Smooth muscle cell of trachea (primary cell): ENCODE data around the gene GATA2. TPM values are rescaled to one million over a fixed set of nuclear protein-coding genes. Genes with fewer than 3 reads are reported as not detected.

Experiments used
- total RNA-seq: library from RNA; depleted of rRNA; stranded (reverse); fragments of >200 nt; gene quantifications from 2 replicates; pipeline ENCODE4 v1.2.1, GENCODE V29; 2014

Gene GATA2
- 1.6 and 2.6 TPM in 2 replicates for total RNA-seq

DNA sequence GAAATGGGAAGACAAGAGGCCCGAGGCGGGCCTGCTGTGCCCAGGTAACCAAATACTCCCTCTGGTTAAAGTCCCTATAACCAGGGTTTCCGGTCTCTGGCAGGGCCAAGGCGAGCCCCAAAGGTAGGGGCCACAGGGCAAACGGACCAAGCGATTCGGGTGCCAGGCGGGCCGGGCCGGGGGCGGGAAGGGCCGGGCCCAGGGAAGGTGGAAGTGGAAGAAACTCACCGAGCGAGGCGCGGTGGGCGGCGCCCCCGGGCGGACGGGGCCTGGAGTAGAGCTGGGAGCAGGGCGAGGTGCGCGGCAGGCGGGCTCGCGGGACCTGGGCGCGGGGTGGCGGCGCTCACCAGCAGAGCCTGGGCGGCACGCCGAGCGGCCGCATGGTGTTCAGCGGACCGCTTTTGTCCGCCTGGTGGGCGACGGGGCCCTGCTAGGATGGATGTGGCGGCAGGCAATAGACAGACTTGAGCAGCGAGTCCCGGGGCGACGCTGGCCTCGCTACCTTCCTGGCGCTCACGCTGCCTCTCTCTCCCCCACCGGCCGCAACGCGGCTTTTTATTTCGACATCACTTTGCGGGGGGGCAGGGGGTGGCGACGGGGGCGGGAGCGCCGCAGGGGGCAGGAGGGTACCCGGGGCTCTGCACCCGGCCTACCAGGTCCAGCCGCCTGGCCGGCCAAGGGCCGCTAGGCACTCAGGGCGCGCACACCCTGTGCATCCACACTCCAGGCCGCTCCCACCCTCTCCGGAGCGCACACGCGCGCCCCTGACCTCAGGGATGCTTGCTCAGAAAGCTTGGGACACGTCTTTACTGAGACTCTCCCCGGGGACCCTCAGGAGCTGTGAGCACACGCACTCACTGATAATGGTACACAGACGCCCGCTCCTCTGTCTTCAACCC is at the start of gene GATA2:
Gene GATA2 (minus strand): TSS at position 531 of the 899 bp plus-strand sequence. CDS start 6,170 bp downstream, outside the sequence.

DNA sequence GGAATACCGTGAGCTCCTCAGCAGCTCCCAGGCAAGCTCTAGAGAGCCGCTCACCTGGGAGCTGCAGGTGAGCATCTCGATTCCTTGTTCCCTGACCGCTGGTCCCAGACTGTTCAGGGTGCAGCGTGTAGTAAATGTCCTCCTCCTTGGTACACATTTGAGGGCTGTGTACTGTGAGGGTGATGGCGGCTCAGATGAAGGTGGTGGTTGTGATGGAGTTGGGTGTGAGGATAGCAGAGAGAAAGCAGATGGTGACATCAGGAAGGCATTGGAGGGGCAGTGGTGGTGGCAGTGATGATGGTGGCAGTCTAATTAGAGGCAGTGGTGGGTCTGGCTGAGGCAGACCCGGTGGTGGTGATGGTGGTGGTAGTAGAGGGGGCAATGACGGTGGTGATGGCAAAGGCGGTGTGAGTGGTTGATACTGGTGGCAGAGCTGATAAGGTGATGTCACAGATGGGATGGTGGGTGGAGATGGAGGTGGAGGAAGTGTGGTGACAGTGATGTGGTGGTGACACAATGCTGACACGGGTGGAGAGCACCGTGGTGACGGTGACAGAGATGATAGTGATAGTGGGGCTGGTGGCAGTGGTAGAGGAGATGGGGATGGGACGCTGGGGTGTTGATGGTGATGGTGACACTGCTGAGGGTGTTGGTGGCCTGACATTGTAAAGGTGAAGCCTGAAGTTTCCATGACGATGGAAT is 26.0 kb downstream of the GATA2 start, which contains the start of gene DNAJB8:
Gene DNAJB8 (minus strand): TSS at position 51 of the 702 bp plus-strand sequence. CDS start 3,645 bp downstream, outside the sequence.

Other genes starting within 250 kb of the GATA2 start
- gene DNAJB8, start 26.3 kb downstream of the GATA2 start, total RNA-seq: not detected in 2 replicates
- 418 and 502 TPM in 2 replicates for gene RPN1, start 157.6 kb upstream of the GATA2 start, total RNA-seq
- 50.1 and 66.2 TPM in 2 replicates for gene RAB7A, start 233.0 kb upstream of the GATA2 start, total RNA-seq